Osteoblast (primary cell): ENCODE results near the gene MTCL1. TPM values are rescaled to one million over a fixed set of nuclear protein-coding genes. Genes with fewer than 3 reads are reported as not detected.

ENCODE experiments used
- DNase-seq: peaks from one replicate; pipeline ENCODE4 v3.0.0; 2011; ENCODE audit warnings: low spot score, mixed read lengths; ENCODE audit not compliant: insufficient read length; ENCODE audit errors: missing footprints
- H2AFZ ChIP-seq: 2 replicates; pipeline ENCODE4 v1.6.0; 2011; ENCODE audit warnings: mild to moderate bottlenecking, low read length
- H3K27ac ChIP-seq: 2 replicates; pipeline ENCODE4 v1.5.1; 2011; ENCODE audit warnings: mild to moderate bottlenecking, low read depth, low read length, moderate library complexity
- H3K27me3 ChIP-seq: 2 replicates; pipeline ENCODE4 v1.6.0; 2012; ENCODE audit warnings: mild to moderate bottlenecking, control low read depth, inconsistent platforms, low read length, moderate library complexity; ENCODE audit not compliant: insufficient read depth
- H3K36me3 ChIP-seq: 2 replicates; pipeline ENCODE4 v1.5.1; 2011; ENCODE audit warnings: mild to moderate bottlenecking, low read length, control low read depth, moderate library complexity; ENCODE audit not compliant: insufficient read depth
- H3K4me1 ChIP-seq: 2 replicates; pipeline ENCODE4 v1.5.1; 2011; ENCODE audit warnings: mild to moderate bottlenecking, low read length, control low read depth, moderate library complexity; ENCODE audit not compliant: insufficient read depth
- H3K4me2 ChIP-seq: 2 replicates; pipeline ENCODE4 v1.6.0; 2011; ENCODE audit warnings: mild to moderate bottlenecking, low read length; ENCODE audit not compliant: insufficient read depth
- H3K4me3 ChIP-seq: fragments of 200-600 bp; sonication (generic); 3 replicates; pipeline ENCODE4 v1.5.1; 2012; ENCODE audit warnings: mild to moderate bottlenecking, low read length, inconsistent platforms; ENCODE audit not compliant: insufficient read depth
- H3K79me2 ChIP-seq: 2 replicates; pipeline ENCODE4 v1.6.0; 2012; ENCODE audit warnings: mild to moderate bottlenecking, low read length, control low read depth, inconsistent platforms; ENCODE audit not compliant: insufficient read depth
- H3K9me3 ChIP-seq: 2 replicates; pipeline ENCODE4 v1.5.1; 2011; ENCODE audit warnings: low read depth, low read length, control low read depth
- H4K20me1 ChIP-seq: 2 replicates; pipeline ENCODE4 v1.6.0; 2012; ENCODE audit warnings: mild to moderate bottlenecking, low read length, control low read depth; ENCODE audit not compliant: insufficient read depth
- CTCF ChIP-seq: IDR thresholded peaks from 2 replicates; pipeline ENCODE4 v1.5.1; 2011; ENCODE audit warnings: mild to moderate bottlenecking, low read depth, low read length, moderate library complexity; ENCODE audit errors: extremely low read depth
- total RNA-seq: library from RNA; depleted of rRNA; stranded (reverse); fragments of >200 nt; gene quantifications from 2 replicates; pipeline ENCODE4 v1.2.3, GENCODE V29; 2012

MTCL1 gene
- total RNA-seq, 1 donor, result 38.0 TPM

- H4K20me1 ChIP-seq, result peaks cover 5% of the 10 kb centered on the region
- no peak for DNase-seq
- H3K4me2 ChIP-seq, result no peak overlapping the region
- no peak overlapping the region for H3K27ac ChIP-seq
- no peaks in the 10 kb centered on the region for H3K9me3 ChIP-seq
- TF ChIP-seq CTCF, result no peak
- no peaks in the 10 kb centered on the region for H3K4me1 ChIP-seq
- H3K4me3 ChIP-seq, result no peak overlapping the region
- peaks cover 23% of the 10 kb centered on the region for H3K36me3 ChIP-seq
- no peak overlapping the region for H2AFZ ChIP-seq
- no peaks in the 10 kb centered on the region for H3K27me3 ChIP-seq
- H3K79me2 ChIP-seq, result no peaks in the 10 kb centered on the region
Measured at GRCh38 chr18:8766559-8767293, 61.4 kb downstream of the MTCL1 start.

GRCh38 chr18:8767340-8767739, 62.0 kb downstream of the MTCL1 start:
- H3K4me1 ChIP-seq, result no peaks in the 10 kb centered on the region
- DNase-seq, result no peak
- H3K27me3 ChIP-seq, result no peaks in the 10 kb centered on the region
- no peak overlapping the region for H2AFZ ChIP-seq
- H3K4me3 ChIP-seq, result no peak overlapping the region
- no peak overlapping the region for H3K4me2 ChIP-seq
- H3K27ac ChIP-seq, result no peak overlapping the region
- peaks cover 3% of the 10 kb centered on the region for H3K79me2 ChIP-seq
- TF ChIP-seq CTCF, result no peak
- peaks cover 7% of the 10 kb centered on the region for H4K20me1 ChIP-seq
- H3K36me3 ChIP-seq, result peaks cover 18% of the 10 kb centered on the region
- no peaks in the 10 kb centered on the region for H3K9me3 ChIP-seq

GRCh38 chr18:8769509-8770095, 64.2 kb downstream of the MTCL1 start:
- H2AFZ ChIP-seq, result no peak overlapping the region
- H3K36me3 ChIP-seq, result peaks cover 7% of the 10 kb centered on the region
- H3K27ac ChIP-seq, result no peak overlapping the region
- H3K79me2 ChIP-seq, result peaks cover 3% of the 10 kb centered on the region
- H3K9me3 ChIP-seq, result no peaks in the 10 kb centered on the region
- H3K4me2 ChIP-seq, result no peak overlapping the region
- H3K4me1 ChIP-seq, result no peaks in the 10 kb centered on the region
- DNase-seq, result no peak
- H3K4me3 ChIP-seq, result no peak overlapping the region
- H4K20me1 ChIP-seq, result peaks cover 7% of the 10 kb centered on the region
- TF ChIP-seq CTCF, result no peak
- H3K27me3 ChIP-seq, result no peaks in the 10 kb centered on the region

GRCh38 chr18:8770657-8771056, 65.3 kb downstream of the MTCL1 start:
- Histone ChIP-seq H3K9me3 (no peaks in the 10 kb centered on the region), H2AFZ (no peak overlapping the region), H3K4me3 (no peak overlapping the region), H4K20me1 (peaks cover 7% of the 10 kb centered on the region), H3K4me2 (no peak overlapping the region), H3K27me3 (no peaks in the 10 kb centered on the region), H3K27ac (no peak overlapping the region), H3K4me1 (no peaks in the 10 kb centered on the region), H3K79me2 (peaks cover 3% of the 10 kb centered on the region), H3K36me3 (peaks cover 6% of the 10 kb centered on the region)
- TF ChIP-seq CTCF, result no peak
- DNase-seq, result no peak
